Measurements from ENCODE around the gene FBXL13.

GRCh38 chr7:103010211-103010610 is 64.4 kb downstream of the FBXL13 start:
- TF ChIP-seq EZH2 (IDR thresholded peaks at IDR 0.05; ENCODE audit: borderline replicate concordance, insufficient read depth, low read length, poor library complexity, severe bottlenecking) (no peak), CTCF (IDR thresholded peaks at IDR 0.05; ENCODE audit: poor library complexity, severe bottlenecking) (no peak)

Measured in neural cell (in vitro differentiated cells).